Sigmoid colon (tissue), 7 donors: Measurements from ENCODE around the gene C1QTNF6. TPM values are rescaled to one million over a fixed set of nuclear protein-coding genes. Genes with fewer than 3 reads are reported as not detected.

Experiments
- DNase-seq: peaks from one replicate; pipeline ENCODE4 v3.0.0-alpha.2; 2019
- H3K27ac ChIP-seq, 4 donors: fragments of 200-600 bp; sonication (generic); one replicate each; pipeline ENCODE4 v1.5.1; 2016 to 2019; ENCODE audit warnings: mild to moderate bottlenecking in 1 of 4
- H3K27me3 ChIP-seq, 3 donors: fragments of 200-600 bp; sonication (generic); one replicate each; pipeline ENCODE4 v1.5.1; 2019; ENCODE audit warnings: mild to moderate bottlenecking in 1 of 3
- H3K36me3 ChIP-seq, 4 donors: fragments of 200-600 bp; sonication (generic); one replicate each; pipeline ENCODE4 v1.5.1; 2016 to 2019
- H3K4me1 ChIP-seq, 4 donors: fragments of 200-600 bp; sonication (generic); one replicate each; pipeline ENCODE4 v1.5.1; 2017 to 2019
- H3K4me3 ChIP-seq, 4 donors: fragments of 200-600 bp; sonication (generic); one replicate each; pipeline ENCODE4 v1.5.1; 2017 to 2019; ENCODE audit warnings: mild to moderate bottlenecking in 2 of 4, moderate library complexity in 1 of 4
- H3K9me3 ChIP-seq, 4 donors: fragments of 200-600 bp in 3 of 4; sonication (generic) in 3 of 4; one replicate each; pipeline versions ENCODE4 v1.5.1 to v1.6.1; 2013 to 2019
- EP300 ChIP-seq, 4 donors: sonication (generic); formaldehyde crosslinking; IDR thresholded peaks; one replicate each; pipeline ENCODE4 v1.6.1; 2017; ENCODE audit warnings: antibody characterized with exemption in 4 of 4
- POLR2A ChIP-seq, 2 donors: fragments of 450-650 bp; IDR thresholded peaks; one replicate each; pipeline ENCODE4 v1.6.1; 2016; ENCODE audit warnings: antibody characterized with exemption in 2 of 2, mild to moderate bottlenecking in 2 of 2, moderate library complexity in 2 of 2
- POLR2AphosphoS5 ChIP-seq, 4 donors: sonication (generic); formaldehyde crosslinking; IDR thresholded peaks; one replicate each; pipeline ENCODE4 v1.6.1; 2017; ENCODE audit warnings: antibody characterized with exemption in 4 of 4
- WGBS, 2 donors: extraction: QIAGEN DNeasy Blood & Tissue Kit; methylation state at CpG; one replicate each; pipeline ENCODE4 v1.1.7; 2013; 5-methylcytosine and 5-hydroxymethylcytosine counted together
- intact Hi-C: fragments of 100-400 bp; cut with DNase I; formaldehyde crosslinking; loops from one replicate; pipeline ENCODE4 v1.15.1; 2023
- polyA plus RNA-seq, 3 donors: library from polyadenylated mRNA; stranded (reverse); fragments of 200-250 nt; gene quantifications; one replicate each; pipeline ENCODE4 v1.2.3, GENCODE V29; 2013
- total RNA-seq, 4 donors: library from RNA; depleted of rRNA; stranded (reverse); fragments of >200 nt; gene quantifications; one replicate each; pipeline ENCODE4 v1.1.0, GENCODE V29; 2016
- TF ChIP-seq, protein P1 (sequence below), 4 experiments: fragments of 450-650 bp in 3 of 4; fragments of 200-600 bp in 1 of 4; IDR thresholded peaks; one replicate each; pipeline ENCODE4 v1.5.1; 2016 to 2019; ENCODE audit warnings: antibody characterized with exemption in 4 of 4, mild to moderate bottlenecking in 3 of 4, moderate library complexity in 2 of 4
- donor health status: healthy with polysubstance abuse.
- donor health status: Bipolar disorder and iron deficiency.
- donor health status: healthy.

The C1QTNF6 gene
- total and polyA plus RNA-seq, 7 donors = 1.1 to 12.1 (median 1.8) TPM

GRCh38 chr22:37178350-37179125 is 9.5 kb downstream of the C1QTNF6 start:
- H3K4me1 ChIP-seq = peaks cover 0 to 32% (median 22%) of the 10 kb centered on the region in 4 donors
- TF ChIP-seq, protein P1, sequence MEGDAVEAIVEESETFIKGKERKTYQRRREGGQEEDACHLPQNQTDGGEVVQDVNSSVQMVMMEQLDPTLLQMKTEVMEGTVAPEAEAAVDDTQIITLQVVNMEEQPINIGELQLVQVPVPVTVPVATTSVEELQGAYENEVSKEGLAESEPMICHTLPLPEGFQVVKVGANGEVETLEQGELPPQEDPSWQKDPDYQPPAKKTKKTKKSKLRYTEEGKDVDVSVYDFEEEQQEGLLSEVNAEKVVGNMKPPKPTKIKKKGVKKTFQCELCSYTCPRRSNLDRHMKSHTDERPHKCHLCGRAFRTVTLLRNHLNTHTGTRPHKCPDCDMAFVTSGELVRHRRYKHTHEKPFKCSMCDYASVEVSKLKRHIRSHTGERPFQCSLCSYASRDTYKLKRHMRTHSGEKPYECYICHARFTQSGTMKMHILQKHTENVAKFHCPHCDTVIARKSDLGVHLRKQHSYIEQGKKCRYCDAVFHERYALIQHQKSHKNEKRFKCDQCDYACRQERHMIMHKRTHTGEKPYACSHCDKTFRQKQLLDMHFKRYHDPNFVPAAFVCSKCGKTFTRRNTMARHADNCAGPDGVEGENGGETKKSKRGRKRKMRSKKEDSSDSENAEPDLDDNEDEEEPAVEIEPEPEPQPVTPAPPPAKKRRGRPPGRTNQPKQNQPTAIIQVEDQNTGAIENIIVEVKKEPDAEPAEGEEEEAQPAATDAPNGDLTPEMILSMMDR (IDR thresholded peaks at IDR 0.05) = no peak
- TF ChIP-seq POLR2AphosphoS5 (IDR thresholded peaks at IDR 0.05) = no peak
- TF ChIP-seq POLR2A (IDR thresholded peaks at IDR 0.05) = no peak
- no peak for TF ChIP-seq EP300 (IDR thresholded peaks at IDR 0.05)
- no peak overlapping the region for H3K4me3 ChIP-seq
- 19 to 60% methylated on average over 17 of the region's 17 CpGs for WGBS, 2 donors
- no peaks in the 10 kb centered on the region for H3K27me3 ChIP-seq
- peaks cover 0 to 5% (median 0%) of the 10 kb centered on the region in 4 donors for H3K36me3 ChIP-seq
- no peak for DNase-seq
- intact Hi-C loops = no loop called here
- peak overlapping the region in 1 of 4 donors; percentile 46 for H3K27ac ChIP-seq
- H3K9me3 ChIP-seq = no peaks in the 10 kb centered on the region

DNA sequence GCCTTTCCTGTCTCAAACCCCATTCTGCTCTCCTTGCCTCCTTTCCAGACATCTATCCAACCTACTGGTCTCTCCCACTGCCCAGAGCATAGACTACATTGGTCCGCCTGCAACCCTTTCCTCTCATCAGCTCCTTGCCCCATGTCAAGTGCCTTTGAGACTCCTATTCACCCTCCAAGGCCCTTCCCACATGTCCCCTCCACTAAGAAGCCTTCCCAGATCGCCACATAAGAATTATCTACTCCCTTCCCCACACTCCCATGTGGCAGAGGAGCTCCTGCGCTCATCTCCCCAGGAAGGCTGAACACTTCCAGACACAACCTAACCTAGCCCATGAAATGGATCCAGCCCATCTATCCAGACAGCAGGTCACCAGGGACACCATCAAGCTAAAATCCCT is 10.3 kb downstream of the C1QTNF6 start:
- Histone ChIP-seq H3K4me3 (no peak overlapping the region), H3K27ac (no peak overlapping the region), H3K4me1 (peaks cover 0 to 32% (median 22%) of the 10 kb centered on the region in 4 donors), H3K9me3 (no peaks in the 10 kb centered on the region), H3K27me3 (no peaks in the 10 kb centered on the region), H3K36me3 (peaks cover 0 to 5% (median 0%) of the 10 kb centered on the region in 4 donors)
- no peak for DNase-seq
- WGBS, 2 donors = 85 to 95% methylated on average over 3 of the region's 3 CpGs
- intact Hi-C loops = no loop called here
- TF ChIP-seq POLR2AphosphoS5 (IDR thresholded peaks at IDR 0.05) (no peak), EP300 (IDR thresholded peaks at IDR 0.05) (no peak), POLR2A (IDR thresholded peaks at IDR 0.05) (no peak)
- TF ChIP-seq, protein P1 (IDR thresholded peaks at IDR 0.05) = no peak

DNA sequence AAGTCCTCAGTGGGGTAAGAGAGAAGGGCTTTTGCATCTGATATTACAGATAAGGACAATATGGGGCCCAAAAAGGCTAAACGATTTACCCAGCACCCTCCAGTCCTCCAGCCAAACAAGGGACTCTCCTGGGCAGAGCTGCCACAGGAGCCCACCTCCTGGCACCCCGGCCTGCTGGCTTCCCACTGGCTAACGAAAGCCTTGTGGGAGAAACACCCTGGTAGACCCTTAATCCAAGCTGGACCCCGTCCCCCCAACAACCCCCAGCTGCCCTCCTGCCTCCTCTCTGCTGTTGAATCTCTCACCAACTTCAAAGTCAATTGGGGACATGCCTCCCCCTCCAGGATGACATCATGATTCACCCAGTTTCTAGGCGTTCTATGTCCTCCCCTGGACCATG is 10.8 kb downstream of the C1QTNF6 start:
- H3K4me1 ChIP-seq = peaks cover 0 to 32% (median 22%) of the 10 kb centered on the region in 4 donors
- WGBS, 2 donors = 77% methylated on average over 5 of the region's 5 CpGs
- H3K4me3 ChIP-seq = no peak overlapping the region
- TF ChIP-seq, protein P1 (IDR thresholded peaks at IDR 0.05) = no peak
- TF ChIP-seq POLR2AphosphoS5 (IDR thresholded peaks at IDR 0.05) (no peak), EP300 (IDR thresholded peaks at IDR 0.05) (no peak), POLR2A (IDR thresholded peaks at IDR 0.05) (no peak)
- peak; percentile 43 for DNase-seq
- intact Hi-C loops = no loop called here
- peaks cover 0 to 3% (median 0%) of the 10 kb centered on the region in 4 donors for H3K36me3 ChIP-seq
- H3K9me3 ChIP-seq = no peaks in the 10 kb centered on the region
- H3K27me3 ChIP-seq = no peaks in the 10 kb centered on the region
- H3K27ac ChIP-seq = peak overlapping the region in 2 of 4 donors; percentile 38 to 46

DNA sequence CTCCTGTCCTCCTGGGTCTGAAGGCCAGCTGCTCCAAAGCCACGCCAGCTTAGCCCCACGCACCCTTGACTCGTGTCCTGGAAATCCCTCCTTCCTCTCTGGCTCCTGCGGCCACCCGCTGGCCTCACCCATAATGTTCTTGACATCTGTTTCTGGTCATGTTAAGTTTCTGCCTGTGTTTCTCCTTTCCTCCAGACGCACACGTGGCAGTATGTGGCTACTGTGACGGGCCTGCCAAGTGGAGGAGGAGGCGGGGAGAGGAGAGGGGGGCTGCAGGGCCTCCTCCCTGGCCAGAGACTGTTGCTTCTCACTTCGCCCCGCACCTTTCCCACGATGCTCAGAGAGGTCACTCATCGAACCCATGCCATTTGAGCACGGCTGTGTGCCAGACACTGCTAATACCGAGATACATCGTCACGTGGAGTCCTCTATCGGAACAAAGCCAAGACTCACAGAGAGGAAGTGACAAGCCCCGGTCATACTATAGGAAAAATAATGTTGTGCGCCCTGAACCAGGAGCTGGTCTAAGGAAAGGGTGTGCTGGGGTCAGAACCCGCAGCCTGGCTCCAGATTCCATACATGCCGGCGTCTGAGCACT is 11.5 kb downstream of the C1QTNF6 start:
- peak; percentile 37 to 89 (median 74) for TF ChIP-seq POLR2AphosphoS5 (IDR thresholded peaks at IDR 0.05)
- TF ChIP-seq EP300 (IDR thresholded peaks at IDR 0.05) = no peak
- no peak for TF ChIP-seq POLR2A (IDR thresholded peaks at IDR 0.05)
- TF ChIP-seq, protein P1 (IDR thresholded peaks at IDR 0.05) = peak in 1 of 4 experiments; percentile 8
- peak; percentile 88 for DNase-seq
- Histone ChIP-seq H3K4me1 (peaks cover 0 to 32% (median 22%) of the 10 kb centered on the region in 4 donors), H3K4me3 (peak overlapping the region in 1 of 4 donors; percentile 15), H3K27ac (peak overlapping the region in 2 of 4 donors; percentile 38 to 46), H3K27me3 (no peaks in the 10 kb centered on the region), H3K36me3 (no peaks in the 10 kb centered on the region), H3K9me3 (no peaks in the 10 kb centered on the region)
- intact Hi-C loops = no loop called here
- WGBS, 2 donors = 41 to 46% methylated on average over 23 of the region's 23 CpGs
